LoVo (cell line): ENCODE data around the gene CCDC33.

ENCODE experiments used
- DNase-seq: peaks from one replicate; pipeline ENCODE4 v3.0.0-alpha.2; 2016; ENCODE audit warnings: low spot score

CCDC33 gene

DNA sequence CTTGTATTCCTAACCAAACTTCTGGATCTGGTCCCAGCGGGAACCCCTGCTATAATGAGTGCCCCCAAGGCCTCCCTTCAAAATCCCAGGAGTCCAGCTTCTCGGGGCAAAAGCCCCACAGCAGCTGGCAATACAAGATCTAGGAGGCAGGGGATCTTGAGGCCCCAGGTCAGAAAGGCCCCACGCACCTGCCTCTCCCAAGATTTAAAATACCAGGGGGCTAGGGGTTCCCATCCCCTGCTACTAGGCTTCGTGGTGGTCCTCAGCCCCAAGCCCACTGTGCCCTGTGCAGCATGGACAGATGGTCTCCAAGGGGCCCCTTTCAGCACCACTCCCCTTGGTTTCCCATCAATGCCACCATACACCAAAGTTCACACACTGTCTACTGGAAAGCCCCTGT, 147.2 kb downstream of the CCDC33 start:
- no peak for DNase-seq

DNA sequence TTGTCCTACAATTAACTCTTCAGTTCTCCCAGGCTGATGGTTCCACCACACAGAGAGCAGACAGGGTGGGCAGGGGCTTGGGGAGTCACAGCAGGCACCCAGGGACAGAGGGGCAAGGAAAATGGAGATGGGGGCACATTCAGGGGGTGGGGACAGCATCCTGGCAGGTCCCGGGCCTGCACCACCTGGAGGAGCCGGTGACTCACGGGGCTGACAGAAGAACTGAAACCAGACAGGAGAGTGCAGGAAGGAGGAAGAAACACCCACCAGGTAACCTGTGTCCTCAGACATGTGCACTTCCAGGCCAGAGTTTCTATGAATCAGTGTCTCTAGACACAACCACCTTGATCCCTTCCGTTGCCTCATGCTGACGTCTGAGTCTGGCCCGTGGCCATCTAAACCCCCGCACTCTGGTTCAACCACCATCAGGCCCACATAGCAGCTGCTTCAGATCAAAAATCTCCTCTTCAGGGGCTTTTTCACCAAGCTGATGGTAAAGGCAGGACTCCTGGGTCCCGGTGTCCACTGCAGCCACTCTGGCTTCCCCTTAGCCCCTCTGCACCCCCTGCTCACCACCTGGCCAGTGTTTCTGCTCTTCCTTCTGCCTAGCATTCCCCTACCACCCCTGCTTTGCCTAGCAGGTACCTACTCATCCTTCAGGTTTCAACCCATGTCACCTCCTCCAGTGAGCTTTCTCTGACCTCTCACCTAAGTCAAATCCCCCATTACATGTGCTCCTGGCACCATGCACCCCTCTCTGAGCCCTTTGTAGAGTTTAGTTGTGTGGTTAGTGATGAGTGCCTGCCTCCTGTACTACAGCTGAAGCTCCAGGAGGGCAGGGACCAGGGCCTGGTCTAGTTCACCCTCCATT, 147.8 kb downstream of the CCDC33 start:
- DNase-seq, result no peak

DNA sequence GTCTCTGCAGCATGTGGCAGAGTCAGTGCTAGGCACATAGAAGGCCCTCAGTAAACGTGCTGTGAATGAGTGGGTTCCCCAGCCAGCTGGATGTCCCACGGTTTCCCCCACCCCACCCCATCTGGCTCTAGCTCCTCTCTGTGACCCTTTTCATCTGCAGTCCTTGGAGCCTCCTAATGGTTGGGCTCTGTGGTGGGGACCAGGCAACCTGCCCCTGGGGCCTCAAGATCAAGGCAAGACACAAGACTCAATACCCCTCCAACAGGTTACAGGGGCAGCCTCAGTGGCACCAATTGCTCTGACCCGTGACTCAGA, 148.4 kb downstream of the CCDC33 start:
- no peak for DNase-seq

DNA sequence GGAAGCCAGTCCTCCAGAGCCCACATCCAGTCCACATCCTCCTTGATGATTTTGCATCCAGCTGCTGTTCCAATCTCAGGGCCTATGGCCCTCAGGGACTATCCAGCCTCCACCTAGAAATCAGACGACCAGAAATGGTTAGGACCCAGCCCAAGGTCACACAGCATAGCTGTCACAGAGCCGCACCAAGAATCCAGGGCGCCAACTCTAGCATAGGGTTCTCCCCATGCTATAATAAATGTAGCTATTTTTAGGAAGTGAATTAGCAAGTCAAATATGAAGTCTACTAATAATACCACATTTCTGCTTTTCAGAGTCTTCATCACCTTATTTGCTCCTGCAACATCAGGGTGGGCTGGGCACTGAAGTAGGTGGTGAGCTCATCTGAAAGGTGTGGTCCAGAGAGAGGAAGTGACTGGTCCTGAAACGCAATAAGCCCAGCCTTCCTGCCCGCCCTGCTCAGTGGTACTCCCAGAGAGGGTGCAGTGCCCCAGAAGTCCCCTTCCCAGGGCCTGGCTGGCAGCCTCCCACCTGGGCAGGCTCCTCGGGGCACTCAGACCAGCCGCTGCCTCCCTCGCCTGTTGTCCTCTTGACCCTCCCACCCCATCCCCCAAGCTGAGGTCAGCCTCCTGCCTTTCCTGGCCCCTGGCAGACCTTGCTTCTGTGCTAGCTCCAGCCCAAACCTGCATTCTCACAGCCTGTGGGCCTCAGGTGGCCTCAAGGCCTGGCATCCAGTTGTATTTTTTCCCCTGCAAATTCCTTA, 148.9 kb downstream of the CCDC33 start:
- no peak for DNase-seq

- DNase-seq, result no peak
These were observed 149.6 kb downstream of the CCDC33 start for GRCh38 chr15:74385733-74386132.
